ENCODE measurements around the gene STARD9. TPM values are rescaled to one million over a fixed set of nuclear protein-coding genes. Genes with fewer than 3 reads are reported as not detected.
"Not testable (repeated sequence)": the region's sequence is repeated elsewhere in the genome, so short reads cannot be mapped to it uniquely, and the experiment has no call there.

The STARD9 gene
- polyA plus RNA-seq, 1 of the 3 experiments (the other 2 are of a cell fraction), result 2.1 TPM

DNA sequence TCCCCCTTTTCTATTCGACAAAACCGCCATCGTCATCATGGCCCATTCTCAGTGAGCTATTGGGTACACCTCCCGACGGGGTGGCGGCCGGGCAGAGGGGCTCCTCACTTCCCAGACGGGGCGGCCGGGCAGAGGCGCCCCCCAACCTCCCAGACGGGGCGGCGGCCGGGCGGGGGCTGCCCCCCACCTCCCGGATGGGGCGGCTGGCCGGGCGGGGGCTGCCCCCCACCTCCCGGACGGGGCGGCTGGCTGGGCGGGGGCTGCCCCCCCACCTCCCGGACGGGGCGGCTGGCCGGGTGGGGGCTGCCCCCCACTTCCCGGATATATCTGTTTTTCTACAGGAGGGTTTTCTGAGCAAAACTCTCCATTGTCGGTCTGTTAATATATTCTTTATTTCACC, 25.9 kb downstream of the STARD9 start:
- H4K20me1 ChIP-seq (ENCODE audit: insufficient read depth); H3F3A ChIP-seq (replicated peaks; ENCODE audit: insufficient read depth); H3K4me2 ChIP-seq; H3K9me3 ChIP-seq; H3K4me3 ChIP-seq (ENCODE audit: low read depth in 2 of 2, low read length in 1 of 2); H3K4me1 ChIP-seq (ENCODE audit: control insufficient read depth in 1 of 2, insufficient read depth in 2 of 2, low read depth in 1 of 2, low read length in 1 of 2); H2AFZ ChIP-seq (ENCODE audit: low read depth); H3K79me2 ChIP-seq (ENCODE audit: insufficient read depth); H3K27ac ChIP-seq (ENCODE audit: low read depth in 2 of 2, low read length in 1 of 2); H3K36me3 ChIP-seq (replicated peaks in 1 of 2; ENCODE audit: control insufficient read depth in 1 of 2, insufficient read depth in 2 of 2, low read length in 1 of 2); H3K27me3 ChIP-seq (ENCODE audit: insufficient read depth); CTCF ChIA-PET; H3K9ac ChIP-seq; POLR2A ChIA-PET; H3K9me2 ChIP-seq; DNase-seq: not testable (repeated sequence)
- 96% methylated on average over 17 of the region's 30 CpGs for WGBS (ENCODE audit: low lambda C conversion rate)

DNA sequence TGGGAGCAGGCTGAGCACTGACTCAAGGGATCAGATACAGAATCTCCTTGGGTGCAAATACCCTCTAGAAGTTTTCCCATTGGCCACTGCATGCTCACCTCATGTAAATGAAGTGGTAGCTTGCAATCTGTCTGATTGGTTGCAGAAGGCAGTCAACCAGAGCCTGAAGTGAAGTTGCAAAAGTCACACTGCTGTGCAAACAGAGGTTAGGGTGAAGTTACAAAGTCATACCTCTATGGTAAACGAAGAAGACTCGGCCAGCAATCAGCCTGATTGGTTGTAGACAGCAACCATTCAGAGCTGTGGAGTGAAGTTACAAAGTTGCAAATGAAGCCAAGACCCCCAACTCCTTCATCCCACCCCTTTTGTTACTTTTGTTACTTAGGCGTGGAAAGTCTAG, 27.1 kb downstream of the STARD9 start:
- H3K4me1 ChIP-seq (ENCODE audit: control insufficient read depth in 1 of 2, insufficient read depth in 2 of 2, low read depth in 1 of 2, low read length in 1 of 2), result peaks cover 0 to 3% of the 10 kb centered on the region in 2 experiments; a peak in 2 of 4 replicates
- no peak overlapping the region for H3K27ac ChIP-seq (ENCODE audit: low read depth in 2 of 2, low read length in 1 of 2)
- TF ChIP-seq MEF2A (IDR thresholded peaks at IDR 0.05; ENCODE audit: borderline replicate concordance, low read depth) (no peak), POLR2AphosphoS5 (IDR thresholded peaks at IDR 0.05; ENCODE audit: low read depth, low read length) (no peak), NRF1 (IDR thresholded peaks at IDR 0.05; ENCODE audit: low read depth, low read length) (no peak)
- TF ChIP-seq, protein P1, sequence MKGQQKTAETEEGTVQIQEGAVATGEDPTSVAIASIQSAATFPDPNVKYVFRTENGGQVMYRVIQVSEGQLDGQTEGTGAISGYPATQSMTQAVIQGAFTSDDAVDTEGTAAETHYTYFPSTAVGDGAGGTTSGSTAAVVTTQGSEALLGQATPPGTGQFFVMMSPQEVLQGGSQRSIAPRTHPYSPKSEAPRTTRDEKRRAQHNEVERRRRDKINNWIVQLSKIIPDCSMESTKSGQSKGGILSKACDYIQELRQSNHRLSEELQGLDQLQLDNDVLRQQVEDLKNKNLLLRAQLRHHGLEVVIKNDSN (IDR thresholded peaks at IDR 0.05; ENCODE audit: borderline replicate concordance, low read depth), result no peak
- no peaks in the 10 kb centered on the region for H4K20me1 ChIP-seq (ENCODE audit: insufficient read depth)
- no peaks in the 10 kb centered on the region for H3K9me2 ChIP-seq
- no peak overlapping the region for H3K4me3 ChIP-seq (ENCODE audit: low read depth in 2 of 2, low read length in 1 of 2)
- WGBS (ENCODE audit: low lambda C conversion rate), result 90% methylated on average over 3 of the region's 3 CpGs
- no peak overlapping the region for H3K9ac ChIP-seq
- peaks cover 0 to 4% of the 10 kb centered on the region in 2 experiments for H3K36me3 ChIP-seq (replicated peaks in 1 of 2; ENCODE audit: control insufficient read depth in 1 of 2, insufficient read depth in 2 of 2, low read length in 1 of 2)
- ChIA-PET POLR2A (no interaction called here), CTCF (no interaction called here)
- no peaks in the 10 kb centered on the region for H3F3A ChIP-seq (replicated peaks; ENCODE audit: insufficient read depth)
- H3K9me3 ChIP-seq, result no peaks in the 10 kb centered on the region
- H3K27me3 ChIP-seq (ENCODE audit: insufficient read depth), result no peaks in the 10 kb centered on the region
- no peak overlapping the region for H2AFZ ChIP-seq (ENCODE audit: low read depth)
- DNase-seq, result no peak
- H3K79me2 ChIP-seq (ENCODE audit: insufficient read depth), result no peaks in the 10 kb centered on the region; the same call in 1 of the 2 replicates
- no peak overlapping the region for H3K4me2 ChIP-seq

DNA sequence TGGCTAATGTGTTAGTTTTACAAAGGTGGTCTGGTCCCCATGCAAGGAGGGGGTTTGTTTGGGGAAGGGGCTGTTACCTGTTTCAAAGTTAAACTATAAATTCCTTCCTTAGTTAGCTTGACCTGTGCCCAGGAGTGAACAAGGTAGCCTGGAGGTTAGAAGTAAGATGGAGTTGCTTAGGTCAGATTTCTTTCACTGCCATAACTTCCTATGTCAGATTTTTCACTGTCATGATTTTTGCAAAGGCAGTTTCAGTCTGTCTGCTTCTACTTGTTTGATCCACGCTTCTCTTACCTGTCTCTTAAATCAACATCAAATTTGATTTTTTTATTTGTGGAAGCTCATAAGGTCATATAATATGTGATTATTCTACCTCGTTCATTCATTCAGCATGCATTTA, 28.6 kb downstream of the STARD9 start:
- 95% methylated on average over 2 of the region's 2 CpGs for WGBS (ENCODE audit: low lambda C conversion rate)

More for the DNA sequence above, 28.6 kb downstream of the STARD9 start:
- H3F3A ChIP-seq (replicated peaks; ENCODE audit: insufficient read depth), result no peaks in the 10 kb centered on the region
- H3K4me1 ChIP-seq (ENCODE audit: control insufficient read depth in 1 of 2, insufficient read depth in 2 of 2, low read depth in 1 of 2, low read length in 1 of 2), result peaks cover 3 to 6% of the 10 kb centered on the region in 2 experiments; a peak in 2 of 4 replicates
- no peaks in the 10 kb centered on the region for H3K9me2 ChIP-seq
- no peak overlapping the region for H3K4me2 ChIP-seq
- no peak overlapping the region for H3K9ac ChIP-seq
- no peaks in the 10 kb centered on the region; the same call in 1 of the 2 replicates for H3K79me2 ChIP-seq (ENCODE audit: insufficient read depth)
- H3K9me3 ChIP-seq, result no peaks in the 10 kb centered on the region
- no peaks in the 10 kb centered on the region for H4K20me1 ChIP-seq (ENCODE audit: insufficient read depth)
- H3K27me3 ChIP-seq (ENCODE audit: insufficient read depth), result no peaks in the 10 kb centered on the region
- ChIA-PET POLR2A (interaction anchor here (0.5 kb wide), 1 partner anchor 53 kb away, joined by 3 read pairs; no protein-coding TSS in a partner anchor), CTCF (no interaction called here)
- H3K36me3 ChIP-seq (replicated peaks in 1 of 2; ENCODE audit: control insufficient read depth in 1 of 2, insufficient read depth in 2 of 2, low read length in 1 of 2), result peaks cover 0 to 4% of the 10 kb centered on the region in 2 experiments
- no peak overlapping the region for H3K4me3 ChIP-seq (ENCODE audit: low read depth in 2 of 2, low read length in 1 of 2)
- H3K27ac ChIP-seq (ENCODE audit: low read depth in 2 of 2, low read length in 1 of 2), result no peak overlapping the region
- H2AFZ ChIP-seq (ENCODE audit: low read depth), result no peak overlapping the region
- no peak for DNase-seq
- TF ChIP-seq, protein P2, sequence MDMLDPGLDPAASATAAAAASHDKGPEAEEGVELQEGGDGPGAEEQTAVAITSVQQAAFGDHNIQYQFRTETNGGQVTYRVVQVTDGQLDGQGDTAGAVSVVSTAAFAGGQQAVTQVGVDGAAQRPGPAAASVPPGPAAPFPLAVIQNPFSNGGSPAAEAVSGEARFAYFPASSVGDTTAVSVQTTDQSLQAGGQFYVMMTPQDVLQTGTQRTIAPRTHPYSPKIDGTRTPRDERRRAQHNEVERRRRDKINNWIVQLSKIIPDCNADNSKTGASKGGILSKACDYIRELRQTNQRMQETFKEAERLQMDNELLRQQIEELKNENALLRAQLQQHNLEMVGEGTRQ (IDR thresholded peaks at IDR 0.05; ENCODE audit: borderline replicate concordance, low read depth, low read length), result no peak
- TF ChIP-seq JUND (IDR thresholded peaks at IDR 0.05) (no peak), SIN3A (IDR thresholded peaks at IDR 0.05; ENCODE audit: borderline replicate concordance, low read depth, low read length) (no peak), NRF1 (IDR thresholded peaks at IDR 0.05; ENCODE audit: low read depth, low read length) (no peak), YY1 (IDR thresholded peaks at IDR 0.05; ENCODE audit: low read depth) (no peak), NFIC (IDR thresholded peaks at IDR 0.05; ENCODE audit: borderline replicate concordance) (no peak)
- TF ChIP-seq, protein P3, sequence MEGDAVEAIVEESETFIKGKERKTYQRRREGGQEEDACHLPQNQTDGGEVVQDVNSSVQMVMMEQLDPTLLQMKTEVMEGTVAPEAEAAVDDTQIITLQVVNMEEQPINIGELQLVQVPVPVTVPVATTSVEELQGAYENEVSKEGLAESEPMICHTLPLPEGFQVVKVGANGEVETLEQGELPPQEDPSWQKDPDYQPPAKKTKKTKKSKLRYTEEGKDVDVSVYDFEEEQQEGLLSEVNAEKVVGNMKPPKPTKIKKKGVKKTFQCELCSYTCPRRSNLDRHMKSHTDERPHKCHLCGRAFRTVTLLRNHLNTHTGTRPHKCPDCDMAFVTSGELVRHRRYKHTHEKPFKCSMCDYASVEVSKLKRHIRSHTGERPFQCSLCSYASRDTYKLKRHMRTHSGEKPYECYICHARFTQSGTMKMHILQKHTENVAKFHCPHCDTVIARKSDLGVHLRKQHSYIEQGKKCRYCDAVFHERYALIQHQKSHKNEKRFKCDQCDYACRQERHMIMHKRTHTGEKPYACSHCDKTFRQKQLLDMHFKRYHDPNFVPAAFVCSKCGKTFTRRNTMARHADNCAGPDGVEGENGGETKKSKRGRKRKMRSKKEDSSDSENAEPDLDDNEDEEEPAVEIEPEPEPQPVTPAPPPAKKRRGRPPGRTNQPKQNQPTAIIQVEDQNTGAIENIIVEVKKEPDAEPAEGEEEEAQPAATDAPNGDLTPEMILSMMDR (IDR thresholded peaks at IDR 0.05), result no peak
